Kidney capillary endothelial cell (primary cell): ENCODE measurements around the gene RPS14.
A peak's percentile ranks its signal among the peaks of the same experiment; 100 is the strongest.
"Not testable (repeated sequence)": the region's sequence is repeated elsewhere in the genome, so short reads cannot be mapped to it uniquely, and the experiment has no call there.

Experiments used
- DNase-seq: peaks from one replicate; pipeline ENCODE4 v3.0.0-alpha.2; 2018; ENCODE audit warnings: low spot score

The RPS14 gene

GRCh38 chr5:150479416-150479815 is 29.9 kb upstream of the RPS14 start:
- DNase-seq: no peak

- not testable (repeated sequence) for DNase-seq
These were observed 27.0 kb upstream of the RPS14 start for GRCh38 chr5:150476568-150476967.

GRCh38 chr5:150473673-150474358 is 24.3 kb upstream of the RPS14 start:
- DNase-seq: no peak

- peak; percentile 92 for DNase-seq
These were observed 20.4 kb upstream of the RPS14 start for GRCh38 chr5:150469718-150470469.

GRCh38 chr5:150468206-150468605 is 18.7 kb upstream of the RPS14 start:
- no peak for DNase-seq

- DNase-seq: peak; percentile 79
These were observed 16.4 kb upstream of the RPS14 start for GRCh38 chr5:150465927-150466326.

- peak; percentile 74 for DNase-seq
These were observed 15.0 kb upstream of the RPS14 start for GRCh38 chr5:150464554-150465012.

- no peak for DNase-seq
These were observed 11.7 kb upstream of the RPS14 start for GRCh38 chr5:150461231-150461630.

- no peak for DNase-seq
These were observed 11.2 kb upstream of the RPS14 start for GRCh38 chr5:150460781-150461180.

GRCh38 chr5:150458802-150459557 is 9.4 kb upstream of the RPS14 start:
- peak; percentile 51 for DNase-seq

- DNase-seq: no peak
These were observed 8.2 kb upstream of the RPS14 start for GRCh38 chr5:150457562-150458240.

- no peak for DNase-seq
These were observed 7.6 kb upstream of the RPS14 start for GRCh38 chr5:150457121-150457520.

GRCh38 chr5:150454492-150455229 is 5.1 kb upstream of the RPS14 start:
- no peak for DNase-seq

- not testable (repeated sequence) for DNase-seq
These were observed 4.5 kb upstream of the RPS14 start for GRCh38 chr5:150454027-150454426.

GRCh38 chr5:150452914-150453313 is 3.4 kb upstream of the RPS14 start:
- no peak for DNase-seq

- no peak for DNase-seq
These were observed 2.1 kb upstream of the RPS14 start for GRCh38 chr5:150451594-150451993.

GRCh38 chr5:150448952-150449516 is 505 bp downstream of the RPS14 start:
- DNase-seq: peak; percentile 46

GRCh38 chr5:150448334-150448733 is 1.2 kb downstream of the RPS14 start:
- DNase-seq: no peak

- no peak for DNase-seq
These were observed 2.4 kb downstream of the RPS14 start for GRCh38 chr5:150447188-150447587.

GRCh38 chr5:150446583-150446982 is 3.0 kb downstream of the RPS14 start:
- no peak for DNase-seq

- no peak for DNase-seq
These were observed 3.5 kb downstream of the RPS14 start for GRCh38 chr5:150446088-150446487.
